ENCODE results near the gene IL1RAPL1. TPM values are rescaled to one million over a fixed set of nuclear protein-coding genes. Genes with fewer than 3 reads are reported as not detected.
"Not testable (repeated sequence)": the region's sequence is repeated elsewhere in the genome, so short reads cannot be mapped to it uniquely, and the experiment has no call there.

IL1RAPL1 gene
- total and polyA plus RNA-seq, 9 donors = 0.39 to 2.3 (median 1.2) TPM

- DNase-seq = no peak
- Histone ChIP-seq H3K27ac (ENCODE audit: low read length) (no peak overlapping the region), H3K27me3 (ENCODE audit: control insufficient read depth, insufficient read depth, low read length) (no peaks in the 10 kb centered on the region), H3K4me3 (ENCODE audit: low read length) (no peak overlapping the region), H3K9me3 (replicated peaks; ENCODE audit: control insufficient read depth, low read depth, low read length) (no peaks in the 10 kb centered on the region), H3K36me3 (ENCODE audit: control insufficient read depth, insufficient read depth, low read length) (no peaks in the 10 kb centered on the region), H3K4me1 (ENCODE audit: control insufficient read depth, insufficient read depth, low read length) (no peaks in the 10 kb centered on the region)
- 67% methylated on average over 1 of the region's 2 CpGs for WGBS (ENCODE audit: insufficient coverage)
Observed at GRCh38 chrX:28756175-28756574, 168.9 kb downstream of the IL1RAPL1 start.

- no peak for DNase-seq
- no peak overlapping the region for H3K27ac ChIP-seq (ENCODE audit: low read length)
- no peaks in the 10 kb centered on the region for H3K9me3 ChIP-seq (replicated peaks; ENCODE audit: control insufficient read depth, low read depth, low read length)
- no peaks in the 10 kb centered on the region for H3K27me3 ChIP-seq (ENCODE audit: control insufficient read depth, insufficient read depth, low read length)
- H3K36me3 ChIP-seq (ENCODE audit: control insufficient read depth, insufficient read depth, low read length) = no peaks in the 10 kb centered on the region
- H3K4me3 ChIP-seq (ENCODE audit: low read length) = no peak overlapping the region
- no peaks in the 10 kb centered on the region for H3K4me1 ChIP-seq (ENCODE audit: control insufficient read depth, insufficient read depth, low read length)
Observed at GRCh38 chrX:28756647-28757046, 169.4 kb downstream of the IL1RAPL1 start.

GRCh38 chrX:28757290-28757689, 170.0 kb downstream of the IL1RAPL1 start:
- Histone ChIP-seq H3K27me3 (ENCODE audit: control insufficient read depth, insufficient read depth, low read length) (no peaks in the 10 kb centered on the region), H3K9me3 (replicated peaks; ENCODE audit: control insufficient read depth, low read depth, low read length) (no peaks in the 10 kb centered on the region), H3K4me3 (ENCODE audit: low read length) (no peak overlapping the region), H3K4me1 (ENCODE audit: control insufficient read depth, insufficient read depth, low read length) (no peaks in the 10 kb centered on the region), H3K36me3 (ENCODE audit: control insufficient read depth, insufficient read depth, low read length) (no peaks in the 10 kb centered on the region), H3K27ac (ENCODE audit: low read length) (no peak overlapping the region)
- no peak for DNase-seq
- no CpG with 5 or more reads among the region's 2 CpGs for WGBS (ENCODE audit: insufficient coverage)

GRCh38 chrX:28766561-28766960, 179.3 kb downstream of the IL1RAPL1 start:
- H3K27me3 ChIP-seq (ENCODE audit: control insufficient read depth, insufficient read depth, low read length); DNase-seq; H3K9me3 ChIP-seq (replicated peaks; ENCODE audit: control insufficient read depth, low read depth, low read length); H3K27ac ChIP-seq (ENCODE audit: low read length); H3K36me3 ChIP-seq (ENCODE audit: control insufficient read depth, insufficient read depth, low read length); H3K4me1 ChIP-seq (ENCODE audit: control insufficient read depth, insufficient read depth, low read length); H3K4me3 ChIP-seq (ENCODE audit: low read length): not testable (repeated sequence)
- 80% methylated on average over 1 of the region's 2 CpGs for WGBS (ENCODE audit: insufficient coverage)

- Histone ChIP-seq H3K4me1 (ENCODE audit: control insufficient read depth, insufficient read depth, low read length) (no peaks in the 10 kb centered on the region), H3K27me3 (ENCODE audit: control insufficient read depth, insufficient read depth, low read length) (no peaks in the 10 kb centered on the region), H3K9me3 (replicated peaks; ENCODE audit: control insufficient read depth, low read depth, low read length) (no peaks in the 10 kb centered on the region), H3K4me3 (ENCODE audit: low read length) (no peak overlapping the region), H3K27ac (ENCODE audit: low read length) (no peak overlapping the region), H3K36me3 (ENCODE audit: control insufficient read depth, insufficient read depth, low read length) (no peaks in the 10 kb centered on the region)
- DNase-seq = no peak
- WGBS (ENCODE audit: insufficient coverage) = 80% methylated on average over 3 of the region's 5 CpGs
Observed at GRCh38 chrX:28773807-28774206, 186.6 kb downstream of the IL1RAPL1 start.

- 50% methylated on average over 1 of the region's 2 CpGs for WGBS (ENCODE audit: insufficient coverage)
- Histone ChIP-seq H3K9me3 (replicated peaks; ENCODE audit: control insufficient read depth, low read depth, low read length) (no peaks in the 10 kb centered on the region), H3K4me1 (ENCODE audit: control insufficient read depth, insufficient read depth, low read length) (no peaks in the 10 kb centered on the region), H3K27ac (ENCODE audit: low read length) (no peak overlapping the region), H3K4me3 (ENCODE audit: low read length) (no peak overlapping the region), H3K27me3 (ENCODE audit: control insufficient read depth, insufficient read depth, low read length) (peaks cover 2% of the 10 kb centered on the region), H3K36me3 (ENCODE audit: control insufficient read depth, insufficient read depth, low read length) (no peaks in the 10 kb centered on the region)
- no peak for DNase-seq
Observed at GRCh38 chrX:28787206-28787605, 200.0 kb downstream of the IL1RAPL1 start.

GRCh38 chrX:28800671-28801070, 213.4 kb downstream of the IL1RAPL1 start:
- H3K4me1 ChIP-seq (ENCODE audit: control insufficient read depth, insufficient read depth, low read length); H3K27me3 ChIP-seq (ENCODE audit: control insufficient read depth, insufficient read depth, low read length); H3K9me3 ChIP-seq (replicated peaks; ENCODE audit: control insufficient read depth, low read depth, low read length); H3K4me3 ChIP-seq (ENCODE audit: low read length); H3K27ac ChIP-seq (ENCODE audit: low read length); DNase-seq; H3K36me3 ChIP-seq (ENCODE audit: control insufficient read depth, insufficient read depth, low read length): not testable (repeated sequence)
- WGBS (ENCODE audit: insufficient coverage) = 100% methylated on average over 1 of the region's 5 CpGs

GRCh38 chrX:28802625-28803024, 215.4 kb downstream of the IL1RAPL1 start:
- Histone ChIP-seq H3K36me3 (ENCODE audit: control insufficient read depth, insufficient read depth, low read length) (no peaks in the 10 kb centered on the region), H3K27me3 (ENCODE audit: control insufficient read depth, insufficient read depth, low read length) (no peaks in the 10 kb centered on the region), H3K9me3 (replicated peaks; ENCODE audit: control insufficient read depth, low read depth, low read length) (no peaks in the 10 kb centered on the region), H3K27ac (ENCODE audit: low read length) (no peak overlapping the region), H3K4me3 (ENCODE audit: low read length) (no peak overlapping the region), H3K4me1 (ENCODE audit: control insufficient read depth, insufficient read depth, low read length) (no peaks in the 10 kb centered on the region)
- peak; percentile 18 for DNase-seq
- WGBS (ENCODE audit: insufficient coverage) = no CpG with 5 or more reads among the region's 1 CpG

- no CpG with 5 or more reads among the region's 1 CpG for WGBS (ENCODE audit: insufficient coverage)
- peak; percentile 33 for DNase-seq
Observed at GRCh38 chrX:28835991-28836390, 248.7 kb downstream of the IL1RAPL1 start.

GRCh38 chrX:28843817-28844216, 256.6 kb downstream of the IL1RAPL1 start:
- no peaks in the 10 kb centered on the region for H3K36me3 ChIP-seq (ENCODE audit: control insufficient read depth, insufficient read depth, low read length)
- DNase-seq = no peak
- H3K4me3 ChIP-seq (ENCODE audit: low read length) = no peak overlapping the region
- no peaks in the 10 kb centered on the region for H3K9me3 ChIP-seq (replicated peaks; ENCODE audit: control insufficient read depth, low read depth, low read length)
- 55% methylated on average over 2 of the region's 3 CpGs for WGBS (ENCODE audit: insufficient coverage)
- H3K4me1 ChIP-seq (ENCODE audit: control insufficient read depth, insufficient read depth, low read length) = no peaks in the 10 kb centered on the region
- H3K27me3 ChIP-seq (ENCODE audit: control insufficient read depth, insufficient read depth, low read length) = peaks cover 3% of the 10 kb centered on the region
- no peak overlapping the region for H3K27ac ChIP-seq (ENCODE audit: low read length)

More at GRCh38 chrX:28835991-28836390, 248.7 kb downstream of the IL1RAPL1 start:
- Histone ChIP-seq H3K4me1 (ENCODE audit: control insufficient read depth, insufficient read depth, low read length) (no peaks in the 10 kb centered on the region), H3K9me3 (replicated peaks; ENCODE audit: control insufficient read depth, low read depth, low read length) (no peaks in the 10 kb centered on the region), H3K27ac (ENCODE audit: low read length) (no peak overlapping the region), H3K36me3 (ENCODE audit: control insufficient read depth, insufficient read depth, low read length) (no peaks in the 10 kb centered on the region), H3K4me3 (ENCODE audit: low read length) (no peak overlapping the region), H3K27me3 (ENCODE audit: control insufficient read depth, insufficient read depth, low read length) (no peaks in the 10 kb centered on the region)

- no peaks in the 10 kb centered on the region for H3K4me1 ChIP-seq (ENCODE audit: control insufficient read depth, insufficient read depth, low read length)
- H3K9me3 ChIP-seq (replicated peaks; ENCODE audit: control insufficient read depth, low read depth, low read length) = no peaks in the 10 kb centered on the region
- no peak overlapping the region for H3K4me3 ChIP-seq (ENCODE audit: low read length)
- WGBS (ENCODE audit: insufficient coverage) = 36% methylated on average over 3 of the region's 3 CpGs
- H3K27me3 ChIP-seq (ENCODE audit: control insufficient read depth, insufficient read depth, low read length) = peaks cover 3% of the 10 kb centered on the region
- H3K27ac ChIP-seq (ENCODE audit: low read length) = no peak overlapping the region
- no peak for DNase-seq
- H3K36me3 ChIP-seq (ENCODE audit: control insufficient read depth, insufficient read depth, low read length) = no peaks in the 10 kb centered on the region
Observed at GRCh38 chrX:28847423-28847822, 260.2 kb downstream of the IL1RAPL1 start.
